GM19035 (cell line): ENCODE data around the gene MICOS13.
A peak's percentile ranks its signal among the peaks of the same experiment; 100 is the strongest.

Source experiments
- ATAC-seq: cut with Tn5 transposase; IDR thresholded peaks from one replicate; pipeline ENCODE4 v1.9.1; 2021; ENCODE audit not compliant: unreplicated experiment

The MICOS13 gene

GRCh38 chr19:5687360-5688198 is 7.3 kb upstream of the MICOS13 start:
- ATAC-seq: no peak

- peak; percentile 46 for ATAC-seq
These were observed 6.5 kb upstream of the MICOS13 start for GRCh38 chr19:5686647-5687359.

GRCh38 chr19:5686326-5686646 is 6.0 kb upstream of the MICOS13 start:
- ATAC-seq: no peak

GRCh38 chr19:5684694-5685430 is 4.5 kb upstream of the MICOS13 start:
- no peak for ATAC-seq

- ATAC-seq: no peak
These were observed 3.0 kb upstream of the MICOS13 start for GRCh38 chr19:5683177-5683886.

- ATAC-seq: no peak
These were observed 1.8 kb upstream of the MICOS13 start for GRCh38 chr19:5682107-5682482.

GRCh38 chr19:5681391-5682106 is 1.2 kb upstream of the MICOS13 start:
- no peak for ATAC-seq

GRCh38 chr19:5680084-5680436 is 256 bp downstream of the MICOS13 start:
- ATAC-seq: no peak

- ATAC-seq: no peak
These were observed 830 bp downstream of the MICOS13 start for GRCh38 chr19:5679289-5680083.

- no peak for ATAC-seq
These were observed 2.1 kb downstream of the MICOS13 start for GRCh38 chr19:5678071-5678718.

- ATAC-seq: no peak
These were observed 2.7 kb downstream of the MICOS13 start for GRCh38 chr19:5677580-5677979.

- ATAC-seq: no peak
These were observed 3.2 kb downstream of the MICOS13 start for GRCh38 chr19:5677136-5677535.

- no peak for ATAC-seq
These were observed 3.6 kb downstream of the MICOS13 start for GRCh38 chr19:5676772-5677105.

GRCh38 chr19:5676105-5676771 is 4.1 kb downstream of the MICOS13 start:
- ATAC-seq: no peak

- no peak for ATAC-seq
These were observed 5.6 kb downstream of the MICOS13 start for GRCh38 chr19:5674714-5675113.

- ATAC-seq: no peak
These were observed 6.6 kb downstream of the MICOS13 start for GRCh38 chr19:5673752-5674151.

GRCh38 chr19:5672708-5673459 is 7.4 kb downstream of the MICOS13 start:
- ATAC-seq: no peak

- no peak for ATAC-seq
These were observed 8.7 kb downstream of the MICOS13 start for GRCh38 chr19:5671600-5671999.
